Measurements from ENCODE around the gene HCST.

Gene HCST

GRCh38 chr19:35938282-35939224, 36.2 kb downstream of the HCST start:
- no peak for DNase-seq

- DNase-seq = no peak
These were observed 37.2 kb downstream of the HCST start for GRCh38 chr19:35939307-35940077.

GRCh38 chr19:35940078-35940775, 37.9 kb downstream of the HCST start:
- no peak for DNase-seq

- DNase-seq = no peak
These were observed 38.5 kb downstream of the HCST start for GRCh38 chr19:35940839-35941238.

- no peak for DNase-seq
These were observed 39.9 kb downstream of the HCST start for GRCh38 chr19:35942235-35942634.

GRCh38 chr19:35943321-35944301, 41.3 kb downstream of the HCST start:
- DNase-seq = no peak

- no peak for DNase-seq
These were observed 42.2 kb downstream of the HCST start for GRCh38 chr19:35944556-35944955.

GRCh38 chr19:35945121-35945790, 42.9 kb downstream of the HCST start:
- no peak for DNase-seq

GRCh38 chr19:35946203-35946602, 43.9 kb downstream of the HCST start:
- no peak for DNase-seq

GRCh38 chr19:35949131-35949530, 46.8 kb downstream of the HCST start:
- DNase-seq = no peak

All from stimulated activated CD8-positive, alpha-beta memory T cell treated with anti-CD3 and anti-CD28 coated beads, Interleukin-4, amount 100 ng/mL, for 48 hours (primary cell).